NCI-H524 (cell line): ENCODE data around the gene EEPD1.
"Not testable (repeated sequence)": the region's sequence is repeated elsewhere in the genome, so short reads cannot be mapped to it uniquely, and the experiment has no call there.

Experiments used
- DNase-seq, 2 experiments: peaks; one replicate each; lab custom pipeline; 2025; lab: John Stamatoyannopoulos, UW

EEPD1 gene

GRCh38 chr7:36317276-36317675 is 164.2 kb downstream of the EEPD1 start:
- DNase-seq: no peak

- no peak for DNase-seq
Measured at GRCh38 chr7:36318116-36318515, 165.1 kb downstream of the EEPD1 start.

GRCh38 chr7:36321284-36321683 is 168.2 kb downstream of the EEPD1 start:
- not testable (repeated sequence) for DNase-seq

- DNase-seq: no peak
Measured at GRCh38 chr7:36336390-36336789, 183.3 kb downstream of the EEPD1 start.

GRCh38 chr7:36338256-36338655 is 185.2 kb downstream of the EEPD1 start:
- DNase-seq: no peak

- DNase-seq: no peak
Measured at GRCh38 chr7:36343548-36343947, 190.5 kb downstream of the EEPD1 start.

GRCh38 chr7:36344622-36345021 is 191.6 kb downstream of the EEPD1 start:
- DNase-seq: no peak

DNA sequence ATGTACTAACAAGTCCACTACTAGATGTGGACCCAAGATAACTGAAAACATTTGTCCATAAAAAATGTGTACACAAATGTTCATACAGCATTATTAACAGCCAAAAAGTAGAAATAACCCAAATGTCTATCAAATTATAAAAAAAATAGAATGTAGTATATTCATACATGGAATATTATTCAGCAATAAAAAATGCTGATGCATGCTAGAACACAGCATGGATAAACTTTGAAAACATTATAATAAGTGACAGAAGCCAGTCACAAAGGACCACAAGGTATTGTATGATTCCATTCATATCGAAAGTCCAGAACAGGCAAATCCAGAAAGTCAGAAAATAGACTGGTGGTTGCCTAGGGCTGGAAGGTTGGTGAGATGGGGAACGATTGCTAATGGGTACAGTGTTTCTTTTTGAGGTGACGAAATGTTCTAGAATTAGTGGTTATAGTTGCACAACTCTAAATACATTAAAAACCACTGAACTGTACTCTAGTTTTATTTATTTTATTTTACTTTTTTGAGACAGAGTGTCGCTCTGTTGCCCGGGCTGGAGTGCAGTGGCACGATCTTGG is 193.3 kb downstream of the EEPD1 start:
- no peak for DNase-seq

DNA sequence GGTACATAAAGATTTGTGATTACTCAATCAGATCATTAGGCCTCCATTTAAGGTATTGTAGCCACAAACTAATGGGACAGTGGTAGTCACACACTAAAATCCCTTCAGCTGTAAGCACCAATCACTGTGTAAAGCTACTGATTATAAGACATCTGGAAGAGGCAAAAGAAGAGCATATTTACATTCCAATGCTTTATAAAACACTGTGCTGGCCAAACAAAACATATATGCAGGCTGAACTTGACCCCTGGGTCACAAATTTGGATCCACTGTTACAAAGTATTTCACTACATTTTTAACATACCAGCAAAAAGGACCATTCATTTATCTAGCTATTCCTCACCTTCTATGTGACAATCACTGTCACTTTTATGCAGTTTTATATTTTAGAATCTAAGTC is 195.2 kb downstream of the EEPD1 start:
- no peak for DNase-seq

GRCh38 chr7:36348771-36349170 is 195.7 kb downstream of the EEPD1 start:
- DNase-seq: no peak

- DNase-seq: no peak
Measured at GRCh38 chr7:36349626-36350025, 196.6 kb downstream of the EEPD1 start.
